Nephron (organoid): Measurements from ENCODE around the gene ZNF507.

Experiments
- H3K27ac Mint-ChIP-seq, 3 experiments: 2 replicates each; pipeline ENCODE4 v1.8.0; 2020; ENCODE audit warnings: mixed read lengths in 3 of 3, mild to moderate bottlenecking in 2 of 3, moderate library complexity in 1 of 3
- H3K27me3 Mint-ChIP-seq: 2 replicates; pipeline ENCODE4 v1.8.0; 2021; ENCODE audit warnings: low read depth, mild to moderate bottlenecking, moderate library complexity, mixed read lengths
- H3K36me3 Mint-ChIP-seq: 2 replicates; pipeline ENCODE4 v1.8.0; 2020; ENCODE audit warnings: low read depth, mixed read lengths
- H3K4me1 Mint-ChIP-seq: 2 replicates; pipeline ENCODE4 v1.8.0; 2020; ENCODE audit warnings: mixed read lengths
- H3K4me3 Mint-ChIP-seq, 3 experiments: 2 replicates each; pipeline ENCODE4 v1.8.0; 2020; ENCODE audit warnings: mild to moderate bottlenecking in 3 of 3, mixed read lengths in 3 of 3, moderate library complexity in 2 of 3
- H3K9me3 Mint-ChIP-seq: 2 replicates; pipeline ENCODE4 v1.8.0; 2020; ENCODE audit warnings: mixed read lengths
- TF ChIP-seq, protein P1 (sequence below), 3 experiments: fragments of 200-600 bp; sonication (generic); IDR thresholded peaks; one replicate each; pipeline ENCODE4 v1.5.0; 2021; ENCODE audit warnings: antibody characterized with exemption in 3 of 3; ENCODE audit not compliant: unreplicated experiment in 3 of 3

ZNF507 gene

DNA sequence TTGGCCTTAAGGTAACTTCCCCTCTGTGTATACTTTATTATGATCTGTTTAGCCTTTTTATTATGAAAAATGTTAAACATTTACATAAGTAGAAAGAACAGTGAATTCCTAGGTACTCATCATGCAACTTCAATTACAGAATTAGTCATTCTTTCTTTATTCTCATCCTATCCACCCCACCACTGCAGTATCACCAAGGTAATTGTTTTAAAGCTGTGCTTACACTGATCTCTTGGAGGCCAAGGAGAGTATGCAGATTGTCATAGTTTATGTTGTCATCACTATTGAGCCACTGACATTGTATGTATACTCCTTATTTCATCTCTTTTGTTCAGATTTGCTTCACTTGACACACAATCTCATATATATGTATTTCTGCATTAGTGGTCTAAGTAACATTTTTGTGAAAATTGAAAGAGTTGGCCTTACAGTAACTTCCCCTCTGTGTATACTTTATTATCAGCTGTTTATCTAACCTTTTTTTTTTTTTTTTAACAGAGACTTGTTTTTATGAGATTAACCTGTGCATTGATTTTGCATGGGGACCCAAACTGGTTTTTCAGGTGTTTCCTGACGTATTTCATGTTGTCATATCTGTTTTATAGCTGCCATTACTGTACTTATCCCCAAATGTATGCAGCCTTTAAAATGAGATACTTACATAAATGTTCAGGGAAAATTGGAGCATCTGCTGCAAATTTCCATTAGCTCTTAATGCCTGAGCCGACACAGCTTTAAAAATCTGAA is 4.5 kb downstream of the ZNF507 start:
- Mint-ChIP-seq H3K27me3 (no peaks in the 10 kb centered on the region), H3K27ac (peak overlapping the region in 1 of 3 experiments; percentile 20), H3K4me1 (peaks cover 38% of the 10 kb centered on the region), H3K9me3 (no peaks in the 10 kb centered on the region), H3K4me3 (peak overlapping the region in 1 of 3 experiments; percentile 18), H3K36me3 (peaks cover 60% of the 10 kb centered on the region)
- TF ChIP-seq, protein P1, sequence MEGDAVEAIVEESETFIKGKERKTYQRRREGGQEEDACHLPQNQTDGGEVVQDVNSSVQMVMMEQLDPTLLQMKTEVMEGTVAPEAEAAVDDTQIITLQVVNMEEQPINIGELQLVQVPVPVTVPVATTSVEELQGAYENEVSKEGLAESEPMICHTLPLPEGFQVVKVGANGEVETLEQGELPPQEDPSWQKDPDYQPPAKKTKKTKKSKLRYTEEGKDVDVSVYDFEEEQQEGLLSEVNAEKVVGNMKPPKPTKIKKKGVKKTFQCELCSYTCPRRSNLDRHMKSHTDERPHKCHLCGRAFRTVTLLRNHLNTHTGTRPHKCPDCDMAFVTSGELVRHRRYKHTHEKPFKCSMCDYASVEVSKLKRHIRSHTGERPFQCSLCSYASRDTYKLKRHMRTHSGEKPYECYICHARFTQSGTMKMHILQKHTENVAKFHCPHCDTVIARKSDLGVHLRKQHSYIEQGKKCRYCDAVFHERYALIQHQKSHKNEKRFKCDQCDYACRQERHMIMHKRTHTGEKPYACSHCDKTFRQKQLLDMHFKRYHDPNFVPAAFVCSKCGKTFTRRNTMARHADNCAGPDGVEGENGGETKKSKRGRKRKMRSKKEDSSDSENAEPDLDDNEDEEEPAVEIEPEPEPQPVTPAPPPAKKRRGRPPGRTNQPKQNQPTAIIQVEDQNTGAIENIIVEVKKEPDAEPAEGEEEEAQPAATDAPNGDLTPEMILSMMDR (IDR thresholded peaks at IDR 0.05; ENCODE audit: unreplicated experiment in 3 of 3), result no peak

DNA sequence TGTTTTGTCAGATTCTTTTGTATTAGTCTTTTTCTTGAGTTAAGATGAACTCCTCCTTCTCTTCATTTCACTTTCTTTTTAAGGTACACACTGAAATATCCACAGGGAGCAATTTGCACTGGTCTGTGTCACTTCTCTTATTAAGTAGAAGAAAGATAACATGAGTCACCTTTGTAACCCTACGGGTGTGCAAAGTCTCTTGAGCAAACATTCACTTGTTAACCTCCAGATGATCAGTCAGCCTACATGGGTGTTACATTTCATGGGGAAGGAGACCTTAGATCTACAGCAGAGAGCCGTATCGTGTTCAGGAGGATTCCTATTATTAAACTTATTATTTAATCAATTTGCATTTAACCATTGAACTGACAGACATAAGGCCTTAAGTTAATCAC is 5.1 kb downstream of the ZNF507 start:
- Mint-ChIP-seq H3K36me3 (peaks cover 65% of the 10 kb centered on the region), H3K27ac (no peak overlapping the region), H3K27me3 (no peaks in the 10 kb centered on the region), H3K9me3 (no peaks in the 10 kb centered on the region), H3K4me1 (peaks cover 38% of the 10 kb centered on the region), H3K4me3 (no peak overlapping the region)
- TF ChIP-seq, protein P1 (IDR thresholded peaks at IDR 0.05; ENCODE audit: unreplicated experiment in 3 of 3), result no peak

DNA sequence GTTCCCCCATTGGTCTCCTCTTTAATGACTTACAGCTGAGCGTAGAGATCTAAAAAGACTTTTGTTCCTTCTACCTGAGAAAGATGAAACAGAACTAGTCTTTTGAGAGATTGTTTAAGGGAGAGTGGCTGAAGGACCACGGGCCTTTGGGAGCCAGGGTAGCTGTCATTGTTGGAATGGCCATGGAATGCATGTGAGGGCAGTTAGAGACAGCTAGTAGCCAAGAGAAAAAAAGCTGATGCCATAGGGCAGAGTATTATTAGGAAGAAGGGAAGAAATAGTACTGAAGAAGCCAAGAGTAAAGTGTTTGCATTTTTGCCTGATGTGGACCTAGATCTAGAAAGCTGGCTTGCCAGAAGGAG is 5.6 kb downstream of the ZNF507 start:
- H3K4me3 Mint-ChIP-seq, result no peak overlapping the region
- H3K4me1 Mint-ChIP-seq, result peaks cover 38% of the 10 kb centered on the region
- no peaks in the 10 kb centered on the region for H3K27me3 Mint-ChIP-seq
- TF ChIP-seq, protein P1 (IDR thresholded peaks at IDR 0.05; ENCODE audit: unreplicated experiment in 3 of 3), result no peak
- H3K36me3 Mint-ChIP-seq, result peaks cover 70% of the 10 kb centered on the region
- peak overlapping the region in 1 of 3 experiments; percentile 72 for H3K27ac Mint-ChIP-seq
- H3K9me3 Mint-ChIP-seq, result no peaks in the 10 kb centered on the region

- H3K4me1 Mint-ChIP-seq, result peaks cover 29% of the 10 kb centered on the region
- peaks cover 83% of the 10 kb centered on the region for H3K36me3 Mint-ChIP-seq
- no peaks in the 10 kb centered on the region for H3K9me3 Mint-ChIP-seq
- no peak overlapping the region for H3K27ac Mint-ChIP-seq
- H3K27me3 Mint-ChIP-seq, result no peaks in the 10 kb centered on the region
- TF ChIP-seq, protein P1 (IDR thresholded peaks at IDR 0.05; ENCODE audit: unreplicated experiment in 3 of 3), result no peak
- no peak overlapping the region for H3K4me3 Mint-ChIP-seq
Measured at GRCh38 chr19:32352241-32352630, 6.8 kb downstream of the ZNF507 start.

DNA sequence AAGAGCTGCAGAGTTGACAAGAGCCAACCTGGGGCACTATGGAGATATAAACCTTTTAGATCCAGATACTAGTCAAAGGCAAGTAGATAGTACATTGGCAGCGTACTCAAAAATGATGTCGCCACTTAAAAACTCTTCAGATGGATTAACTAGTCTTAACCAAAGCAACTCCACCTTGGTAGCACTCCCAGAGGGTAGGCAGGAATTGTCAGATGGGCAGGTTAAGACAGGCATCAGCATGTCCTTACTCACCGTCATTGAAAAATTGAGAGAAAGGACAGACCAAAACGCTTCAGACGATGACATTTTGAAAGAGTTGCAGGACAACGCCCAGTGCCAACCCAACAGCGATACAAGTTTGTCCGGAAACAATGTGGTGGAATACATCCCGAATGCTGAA is 8.9 kb downstream of the ZNF507 start:
- no peak overlapping the region for H3K4me3 Mint-ChIP-seq
- no peak overlapping the region for H3K27ac Mint-ChIP-seq
- H3K9me3 Mint-ChIP-seq, result no peaks in the 10 kb centered on the region
- H3K27me3 Mint-ChIP-seq, result no peaks in the 10 kb centered on the region
- H3K4me1 Mint-ChIP-seq, result peaks cover 22% of the 10 kb centered on the region
- H3K36me3 Mint-ChIP-seq, result peaks cover 87% of the 10 kb centered on the region
- TF ChIP-seq, protein P1 (IDR thresholded peaks at IDR 0.05; ENCODE audit: unreplicated experiment in 3 of 3), result no peak

DNA sequence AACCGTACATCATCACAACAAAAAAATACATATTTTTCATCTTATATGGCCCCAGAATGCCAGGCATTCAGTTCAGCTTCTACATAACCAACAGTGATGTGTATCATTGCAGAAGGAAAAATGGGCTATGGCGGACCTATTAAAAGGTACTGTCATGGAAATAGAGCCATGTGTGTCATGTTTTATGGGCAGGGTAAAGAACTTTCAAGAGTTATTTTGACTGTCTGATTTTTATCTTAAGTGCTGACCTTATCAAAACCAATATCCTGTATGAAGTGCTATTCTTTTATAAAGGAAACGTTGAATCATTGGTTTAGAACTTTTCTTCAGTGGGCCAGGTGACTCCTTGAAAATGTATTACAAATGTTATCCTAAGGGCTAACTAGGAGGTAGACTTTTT is 9.9 kb downstream of the ZNF507 start:
- H3K36me3 Mint-ChIP-seq, result peaks cover 82% of the 10 kb centered on the region
- H3K4me3 Mint-ChIP-seq, result no peak overlapping the region
- no peak overlapping the region for H3K27ac Mint-ChIP-seq
- TF ChIP-seq, protein P1 (IDR thresholded peaks at IDR 0.05; ENCODE audit: unreplicated experiment in 3 of 3), result no peak
- no peaks in the 10 kb centered on the region for H3K9me3 Mint-ChIP-seq
- H3K27me3 Mint-ChIP-seq, result no peaks in the 10 kb centered on the region
- peaks cover 14% of the 10 kb centered on the region for H3K4me1 Mint-ChIP-seq
